Loucy (cell line): ENCODE data around the gene KCNH8.

Experiments used
- H2AFZ ChIP-seq: fragments of 200-600 bp; sonication (generic); 2 replicates; pipeline ENCODE4 v1.6.0; 2016; ENCODE audit warnings: antibody characterized with exemption, mild to moderate bottlenecking, low read length, moderate library complexity
- H3F3A ChIP-seq: fragments of 200-600 bp; 2 replicates; pipeline ENCODE4 v1.6.0; 2016; ENCODE audit warnings: antibody characterized with exemption, low read depth, mild to moderate bottlenecking
- H3K27me3 ChIP-seq: fragments of 200-600 bp; sonication (generic); 2 replicates; pipeline ENCODE4 v1.6.1; 2014; ENCODE audit warnings: low read length, mild to moderate bottlenecking; ENCODE audit not compliant: insufficient read depth, poor library complexity, severe bottlenecking
- H3K36me3 ChIP-seq: fragments of 200-600 bp; sonication (generic); 2 replicates; pipeline ENCODE4 v1.6.1; 2016; ENCODE audit warnings: low read length; ENCODE audit not compliant: insufficient read depth
- H3K4me1 ChIP-seq: fragments of 200-600 bp; sonication (generic); 2 replicates; pipeline ENCODE4 v1.5.1; 2014; ENCODE audit warnings: low read length, mild to moderate bottlenecking; ENCODE audit not compliant: insufficient read depth, poor library complexity, severe bottlenecking
- H3K4me2 ChIP-seq: fragments of 200-600 bp; sonication (generic); 2 replicates; pipeline ENCODE4 v1.6.0; 2014; ENCODE audit warnings: antibody characterized with exemption, low read length, low read depth, mild to moderate bottlenecking; ENCODE audit not compliant: poor library complexity, severe bottlenecking
- H3K4me3 ChIP-seq: fragments of 200-600 bp; sonication (generic); 2 replicates; pipeline ENCODE4 v1.5.1; 2014; ENCODE audit warnings: low read length, mild to moderate bottlenecking, mixed read lengths; ENCODE audit not compliant: poor library complexity, severe bottlenecking
- H3K79me2 ChIP-seq: fragments of 200-600 bp; sonication (generic); 2 replicates; pipeline ENCODE4 v1.6.1; 2014; ENCODE audit warnings: low read length; ENCODE audit not compliant: insufficient read depth
- H3K9ac ChIP-seq: fragments of 200-600 bp; sonication (generic); 2 replicates; pipeline ENCODE4 v1.6.0; 2014; ENCODE audit warnings: mild to moderate bottlenecking, low read depth, low read length, moderate library complexity; ENCODE audit not compliant: poor library complexity, severe bottlenecking
- H3K9me2 ChIP-seq: fragments of 200-600 bp; sonication (generic); replicated peaks from 2 replicates; pipeline ENCODE4 v1.6.1; 2016; ENCODE audit warnings: low read depth, low read length, mixed read lengths
- H3K9me3 ChIP-seq: fragments of 200-600 bp; sonication (generic); 2 replicates; pipeline ENCODE4 v1.6.1; 2014; ENCODE audit warnings: mild to moderate bottlenecking, antibody characterized with exemption, low read length, low read depth; ENCODE audit not compliant: insufficient read depth
- H4K20me1 ChIP-seq: fragments of 200-600 bp; sonication (generic); 2 replicates; pipeline ENCODE4 v1.6.0; 2014; ENCODE audit warnings: antibody characterized with exemption, low read length, mild to moderate bottlenecking; ENCODE audit not compliant: insufficient read depth, poor library complexity, severe bottlenecking
- CTCF ChIP-seq: fragments of 200-600 bp; sonication (generic); conservative IDR thresholded peaks from 2 replicates; pipeline ENCODE4 v1.5.1; 2014; ENCODE audit warnings: mild to moderate bottlenecking, antibody characterized with exemption, low read length
- EZH2phosphoT487 ChIP-seq: fragments of 200-600 bp; IDR thresholded peaks from 2 replicates; pipeline ENCODE4 v1.6.1; 2018; ENCODE audit warnings: antibody characterized with exemption, mild to moderate bottlenecking, moderate library complexity, borderline replicate concordance

The KCNH8 gene

GRCh38 chr3:19148768-19149091 lies 420 bp downstream of the KCNH8 start:
- Histone ChIP-seq H3K27me3 (no peaks in the 10 kb centered on the region), H3K9ac (no peak overlapping the region), H3K4me2 (peak overlapping the region; percentile 85), H3K36me3 (no peaks in the 10 kb centered on the region), H3K9me2 (no peaks in the 10 kb centered on the region), H3F3A (no peaks in the 10 kb centered on the region; the same call in 1 of the 2 replicates), H3K79me2 (no peaks in the 10 kb centered on the region), H2AFZ (no peak overlapping the region), H3K9me3 (no peaks in the 10 kb centered on the region), H3K4me3 (peak overlapping the region; percentile 93), H3K4me1 (peaks cover 19% of the 10 kb centered on the region), H4K20me1 (peaks cover 16% of the 10 kb centered on the region)
- TF ChIP-seq EZH2phosphoT487 (no peak), CTCF (no peak)

- TF ChIP-seq CTCF: no peak
- no peak for TF ChIP-seq EZH2phosphoT487
- Histone ChIP-seq H2AFZ (no peak overlapping the region), H3K79me2 (no peaks in the 10 kb centered on the region), H3K4me1 (peaks cover 19% of the 10 kb centered on the region), H3K4me3 (peak overlapping the region; percentile 93), H3K9me2 (no peaks in the 10 kb centered on the region), H3F3A (no peaks in the 10 kb centered on the region; the same call in 1 of the 2 replicates), H3K36me3 (no peaks in the 10 kb centered on the region), H3K27me3 (no peaks in the 10 kb centered on the region), H3K4me2 (peak overlapping the region; percentile 85), H4K20me1 (peaks cover 16% of the 10 kb centered on the region), H3K9me3 (no peaks in the 10 kb centered on the region), H3K9ac (no peak overlapping the region)
Observed at GRCh38 chr3:19149368-19149767, 1.1 kb downstream of the KCNH8 start.

GRCh38 chr3:19151171-19151570 lies 2.9 kb downstream of the KCNH8 start:
- peaks cover 18% of the 10 kb centered on the region for H4K20me1 ChIP-seq
- H3K9me3 ChIP-seq: no peaks in the 10 kb centered on the region
- H3K4me2 ChIP-seq: no peak overlapping the region
- H3K79me2 ChIP-seq: no peaks in the 10 kb centered on the region
- H3K4me3 ChIP-seq: no peak overlapping the region
- peaks cover 16% of the 10 kb centered on the region for H3K4me1 ChIP-seq
- H2AFZ ChIP-seq: no peak overlapping the region
- H3K27me3 ChIP-seq: no peaks in the 10 kb centered on the region
- H3F3A ChIP-seq: no peaks in the 10 kb centered on the region; the same call in 1 of the 2 replicates
- TF ChIP-seq CTCF (no peak), EZH2phosphoT487 (no peak)
- no peak overlapping the region for H3K9ac ChIP-seq
- no peaks in the 10 kb centered on the region for H3K9me2 ChIP-seq
- no peaks in the 10 kb centered on the region for H3K36me3 ChIP-seq
